ENCODE data around the gene RRP1. TPM values are rescaled to one million over a fixed set of nuclear protein-coding genes. Genes with fewer than 3 reads are reported as not detected.

RRP1 gene, protein sequence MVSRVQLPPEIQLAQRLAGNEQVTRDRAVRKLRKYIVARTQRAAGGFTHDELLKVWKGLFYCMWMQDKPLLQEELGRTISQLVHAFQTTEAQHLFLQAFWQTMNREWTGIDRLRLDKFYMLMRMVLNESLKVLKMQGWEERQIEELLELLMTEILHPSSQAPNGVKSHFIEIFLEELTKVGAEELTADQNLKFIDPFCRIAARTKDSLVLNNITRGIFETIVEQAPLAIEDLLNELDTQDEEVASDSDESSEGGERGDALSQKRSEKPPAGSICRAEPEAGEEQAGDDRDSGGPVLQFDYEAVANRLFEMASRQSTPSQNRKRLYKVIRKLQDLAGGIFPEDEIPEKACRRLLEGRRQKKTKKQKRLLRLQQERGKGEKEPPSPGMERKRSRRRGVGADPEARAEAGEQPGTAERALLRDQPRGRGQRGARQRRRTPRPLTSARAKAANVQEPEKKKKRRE
- 10 to 100 TPM in 1 of 3 donors, 1 to 10 TPM in 2; 8.7 to 19.1 (median 9.8) TPM for polyA plus RNA-seq

DNA sequence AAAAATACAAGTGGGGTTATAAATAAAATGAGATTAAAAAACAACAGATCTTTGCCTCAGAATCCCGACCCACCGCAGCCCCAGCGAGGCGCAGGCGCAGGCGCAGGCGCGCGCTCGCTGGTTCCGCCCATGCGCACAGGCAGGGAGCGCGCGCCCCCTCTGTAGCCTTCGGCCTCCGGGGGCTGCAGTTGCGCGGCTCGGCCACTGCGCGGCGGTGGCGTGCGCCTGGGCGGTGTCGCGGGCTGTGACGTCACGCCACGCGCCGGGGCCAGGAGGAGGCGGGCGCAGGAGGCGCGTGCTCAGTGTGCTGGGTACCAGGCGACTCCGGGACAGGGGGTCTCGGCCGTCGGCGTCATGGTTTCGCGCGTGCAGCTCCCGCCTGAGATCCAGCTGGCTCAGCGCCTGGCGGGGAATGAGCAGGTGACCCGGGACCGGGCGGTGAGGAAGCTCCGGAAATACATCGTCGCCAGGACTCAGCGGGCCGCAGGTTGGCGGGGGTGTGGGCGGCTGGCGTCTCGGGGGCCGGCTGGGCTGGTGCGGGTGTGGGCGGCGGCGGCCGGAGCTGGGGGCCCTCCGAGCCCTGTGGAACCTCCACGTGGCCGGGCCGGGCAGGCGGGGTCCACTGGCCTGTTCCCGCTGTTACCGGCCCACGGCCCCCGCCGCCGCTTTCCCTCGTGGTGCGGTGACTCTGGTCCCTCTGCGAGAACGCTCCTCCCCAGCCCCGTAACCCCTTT lies at the start of gene RRP1:
RRP1 (plus strand) TSS at position 302 of the 734 bp plus-strand sequence; CDS start at position 355, 53 bp downstream.
- H3K27ac ChIP-seq (ENCODE audit: low read depth, low read length) = no peak within 1 kb of the TSS
- 0 to 1% (median 0%) methylated on average over 61 to 83 of the region's 83 CpGs for WGBS, 3 donors

DNA sequence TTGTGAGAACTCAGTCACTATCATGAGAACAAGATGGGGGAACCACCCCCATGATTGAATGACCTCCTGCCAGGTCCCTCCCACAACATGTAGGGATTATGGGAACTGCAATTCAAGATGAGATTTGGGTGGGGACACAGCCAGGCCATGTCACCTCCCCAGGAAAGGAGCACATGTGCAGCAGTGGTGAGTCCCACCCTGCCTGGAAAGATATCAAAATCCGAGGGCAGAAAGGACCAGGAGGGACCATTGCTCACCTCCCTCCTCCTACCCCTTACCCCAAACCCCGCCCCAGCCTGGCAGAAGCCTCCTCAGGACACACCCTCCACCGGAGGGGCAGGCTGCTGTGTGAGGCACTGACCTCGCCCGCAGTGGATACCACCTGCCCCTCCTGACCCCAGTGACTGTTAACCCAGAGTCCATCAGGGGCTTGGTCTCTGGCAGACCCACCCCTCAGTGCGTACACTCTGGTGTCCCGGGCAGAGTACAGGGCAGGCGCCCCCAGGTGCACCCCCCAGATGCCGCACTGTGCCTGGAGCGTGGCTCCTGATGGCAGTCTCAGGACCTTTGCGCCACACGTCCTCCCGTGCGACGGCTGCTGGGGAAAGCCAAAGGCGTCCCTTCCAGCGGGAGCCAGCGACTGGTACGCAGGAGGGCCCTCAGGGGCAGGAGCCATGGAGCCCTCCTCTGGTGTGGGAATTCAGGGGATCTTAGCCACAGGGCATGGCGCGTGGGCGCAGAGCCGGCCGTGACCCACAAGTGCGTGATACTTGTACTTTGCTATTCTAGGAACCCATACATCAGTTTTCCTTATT lies 49.5 kb upstream of the RRP1 start:
- H3K27ac ChIP-seq (ENCODE audit: low read depth, low read length) = no peak overlapping the region
- WGBS, 3 donors = 89 to 93% (median 93%) methylated on average over 24 to 25 of the region's 25 CpGs

DNA sequence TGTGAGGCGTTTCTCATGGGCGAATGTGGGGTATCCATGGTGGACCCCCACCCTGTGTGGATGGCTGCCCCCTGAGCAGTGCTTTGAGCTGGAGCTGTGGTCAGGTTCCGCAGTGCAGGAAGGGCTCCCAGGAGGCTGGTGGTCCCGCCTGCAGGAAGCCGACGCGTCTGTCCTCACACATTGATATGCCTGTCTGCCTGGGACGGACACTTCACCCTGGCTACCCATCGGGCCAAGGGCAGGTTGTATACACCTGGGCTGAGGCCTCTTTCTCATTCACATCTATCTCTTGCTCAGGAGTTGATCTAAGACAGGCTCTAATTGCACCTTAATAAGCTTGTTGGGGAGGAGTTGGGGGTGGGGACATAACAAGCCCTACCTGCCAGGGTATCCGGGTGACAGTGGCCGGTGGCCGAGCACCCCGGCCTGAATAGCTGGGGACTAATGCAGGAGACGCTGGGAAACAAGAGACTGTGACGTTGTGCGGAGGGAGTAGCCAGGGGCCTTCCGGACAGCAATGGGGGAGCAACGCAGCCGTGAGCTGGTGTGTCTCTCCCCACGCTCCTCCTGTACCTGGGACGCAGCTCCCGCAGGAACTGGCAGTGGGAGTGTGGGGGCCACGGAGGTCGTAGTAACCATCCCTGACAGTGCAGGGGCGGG lies 48.8 kb upstream of the RRP1 start:
- no peak overlapping the region for H3K27ac ChIP-seq (ENCODE audit: low read depth, low read length)
- 38 to 61% (median 50%) methylated on average over 22 to 25 of the region's 25 CpGs for WGBS, 3 donors

DNA sequence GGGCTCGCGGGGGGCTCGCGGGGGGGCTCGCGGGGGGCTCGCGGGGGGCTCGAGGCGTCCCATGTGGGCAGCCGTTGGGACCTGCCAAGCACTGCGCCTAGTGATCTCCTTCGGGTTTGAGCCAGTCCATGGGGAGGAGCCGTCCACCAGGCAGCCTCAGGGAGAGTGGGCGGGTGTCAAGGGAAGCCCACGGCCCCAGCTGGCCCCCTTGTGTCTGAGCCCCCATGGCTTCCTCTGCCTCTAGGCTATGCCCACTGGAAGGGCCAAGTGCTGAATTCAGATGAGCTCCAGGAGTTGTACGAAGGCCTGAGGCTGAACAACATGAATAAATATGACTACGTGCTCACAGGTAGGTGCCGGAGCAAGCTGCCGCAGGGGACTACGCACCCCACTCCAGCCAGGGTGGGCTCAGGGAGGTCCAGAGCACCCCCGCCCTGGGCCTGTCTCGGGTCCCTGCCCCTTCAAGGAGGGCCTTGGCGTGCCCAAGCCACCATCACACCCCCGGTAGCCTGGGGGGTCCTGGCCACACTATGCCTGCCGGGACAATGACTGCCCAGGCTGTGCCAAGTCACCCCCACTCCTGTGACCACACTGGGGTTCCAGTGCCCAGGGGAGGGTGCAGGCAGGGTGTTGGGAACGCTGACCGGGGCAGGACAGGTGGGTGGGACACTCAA lies 47.8 kb upstream of the RRP1 start:
- WGBS, 3 donors = 83 to 89% (median 85%) methylated on average over 16 to 19 of the region's 28 CpGs
- H3K27ac ChIP-seq (ENCODE audit: low read depth, low read length) = no peak overlapping the region

DNA sequence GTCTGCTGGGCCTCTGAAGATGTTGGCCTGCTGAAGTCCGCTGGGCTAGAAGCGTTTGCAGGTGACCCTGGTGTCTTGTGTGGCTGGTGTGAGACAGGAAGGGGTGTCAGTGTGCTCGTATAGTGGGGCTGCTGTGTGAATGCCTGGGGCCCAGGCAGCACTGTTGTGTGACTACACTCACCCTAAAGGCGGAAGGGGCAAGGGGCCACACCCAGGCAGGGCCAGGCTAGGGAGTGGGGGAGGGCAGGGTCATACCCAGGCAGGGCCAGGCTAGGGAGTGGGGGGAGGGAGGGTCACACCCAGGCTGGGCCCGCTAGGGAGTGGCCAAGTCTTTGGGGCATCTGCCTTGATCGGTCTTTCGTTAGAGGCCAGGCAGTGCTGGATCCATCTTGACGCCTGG lies 45.4 kb upstream of the RRP1 start:
- WGBS, 3 donors = 94 to 99% (median 96%) methylated on average over 8 of the region's 8 CpGs
- no peak overlapping the region for H3K27ac ChIP-seq (ENCODE audit: low read depth, low read length)

DNA sequence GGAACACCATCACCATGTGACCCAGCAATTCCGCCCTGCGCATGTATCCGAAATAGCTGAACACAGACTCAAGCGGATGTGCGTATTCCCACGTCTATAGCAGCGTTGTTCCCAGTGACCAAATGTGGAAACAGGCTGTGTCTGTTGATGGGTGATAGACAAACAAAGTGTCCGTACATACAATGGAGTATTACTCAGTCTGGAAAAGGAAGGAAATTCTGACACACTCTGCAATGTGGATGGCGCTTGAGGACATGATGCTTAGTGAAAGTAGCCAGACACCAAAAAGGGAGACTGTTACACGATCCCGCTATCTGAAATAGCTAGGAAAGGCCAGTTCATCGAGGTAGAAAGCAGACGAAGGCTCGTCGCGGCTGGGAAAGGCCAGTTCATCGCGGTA lies 44.7 kb upstream of the RRP1 start:
- 95 to 98% (median 96%) methylated on average over 18 of the region's 18 CpGs for WGBS, 3 donors
- H3K27ac ChIP-seq (ENCODE audit: low read depth, low read length) = no peak overlapping the region

DNA sequence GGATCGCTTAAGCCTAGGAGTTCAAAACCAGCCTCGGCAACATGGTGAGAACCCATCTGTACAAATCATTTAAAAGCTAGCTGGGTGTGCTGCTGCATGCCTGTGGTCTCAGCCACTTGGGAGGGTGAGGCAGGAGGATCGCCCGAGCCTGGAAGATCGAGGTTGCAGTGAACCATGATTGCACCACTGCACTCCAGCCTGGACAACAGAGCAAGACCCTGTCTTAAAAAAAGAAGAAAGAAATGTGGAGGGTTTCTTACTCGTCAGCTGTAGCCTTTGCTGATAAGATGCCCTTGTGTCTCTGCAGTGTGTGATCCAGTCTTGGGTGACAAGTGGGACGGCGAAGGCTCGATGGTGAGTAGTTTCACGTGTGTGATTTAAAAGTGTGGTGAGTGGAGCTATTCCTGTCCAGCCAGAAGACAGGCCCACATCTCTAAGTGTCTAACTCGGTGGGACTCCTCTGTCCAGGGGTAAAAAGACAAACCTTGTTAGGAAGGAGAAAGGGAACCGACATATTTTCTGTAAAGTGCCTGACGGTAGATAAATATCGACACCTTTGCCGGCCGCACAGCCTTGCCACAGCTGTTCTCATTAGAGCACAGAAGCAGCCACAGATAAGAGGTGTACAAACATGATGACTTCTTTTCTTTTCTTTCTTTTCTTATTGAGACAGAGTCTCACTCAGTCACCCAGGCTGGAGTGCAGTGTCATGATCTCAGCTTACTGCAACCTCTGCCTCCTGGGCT lies 43.4 kb upstream of the RRP1 start:
- no peak overlapping the region for H3K27ac ChIP-seq (ENCODE audit: low read depth, low read length)
- WGBS, 3 donors = 91 to 94% (median 92%) methylated on average over 16 of the region's 16 CpGs

DNA sequence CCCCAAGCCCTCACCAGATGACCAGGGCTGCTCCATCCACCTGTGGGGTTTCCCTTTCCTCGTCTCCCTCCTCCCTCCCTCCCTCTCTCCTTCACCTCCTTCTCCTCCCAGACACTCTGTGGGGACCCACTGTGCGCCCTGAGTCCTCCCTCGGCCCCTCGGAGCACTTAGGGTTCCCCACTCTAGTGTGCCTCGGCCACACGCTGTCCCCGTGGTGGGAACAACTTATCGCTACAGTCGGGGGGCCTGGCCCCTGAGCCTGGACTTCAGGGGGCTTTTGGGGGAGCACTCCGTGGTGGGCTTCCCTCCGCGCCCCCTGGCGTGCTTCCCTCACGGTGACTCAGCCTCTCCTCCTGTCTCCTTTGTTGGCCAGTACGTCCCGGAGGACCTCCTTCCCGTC lies 40.8 kb upstream of the RRP1 start:
- WGBS, 3 donors = 94 to 95% (median 94%) methylated on average over 17 of the region's 17 CpGs

DNA sequence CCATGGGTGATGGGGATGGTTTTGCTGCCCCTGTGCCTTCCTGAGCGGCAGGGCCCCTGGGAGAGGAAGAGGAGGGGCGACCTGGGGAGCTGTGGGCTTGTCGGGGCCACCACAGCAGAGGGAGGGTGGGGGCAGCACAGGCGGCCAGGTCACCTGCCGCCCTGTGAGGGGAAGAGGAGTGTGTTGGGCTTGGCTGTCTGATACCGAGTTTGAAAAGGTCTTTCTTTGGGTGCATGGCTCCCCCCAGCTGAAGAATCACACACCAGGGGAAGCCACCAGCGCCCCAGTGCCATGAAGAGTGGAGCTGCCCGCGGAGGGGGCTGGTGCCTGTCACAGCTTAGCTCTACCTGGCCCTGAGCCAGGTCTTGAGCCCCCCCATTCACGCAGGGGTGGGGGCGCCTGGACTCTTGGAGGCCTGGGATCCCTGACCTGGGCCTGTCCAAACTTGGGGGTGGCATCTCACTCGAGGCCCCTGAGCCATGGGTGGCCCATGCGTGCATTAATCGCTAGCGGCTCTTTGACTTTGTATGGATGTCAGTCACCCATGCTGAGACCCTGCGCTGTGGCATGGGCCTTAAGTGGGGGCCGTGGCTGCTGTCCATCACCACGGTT lies 39.6 kb upstream of the RRP1 start:
- H3K27ac ChIP-seq (ENCODE audit: low read depth, low read length) = no peak overlapping the region
- 83 to 89% (median 88%) methylated on average over 18 of the region's 18 CpGs for WGBS, 3 donors

More for the DNA sequence above, 40.8 kb upstream of the RRP1 start:
- no peak overlapping the region for H3K27ac ChIP-seq (ENCODE audit: low read depth, low read length)

DNA sequence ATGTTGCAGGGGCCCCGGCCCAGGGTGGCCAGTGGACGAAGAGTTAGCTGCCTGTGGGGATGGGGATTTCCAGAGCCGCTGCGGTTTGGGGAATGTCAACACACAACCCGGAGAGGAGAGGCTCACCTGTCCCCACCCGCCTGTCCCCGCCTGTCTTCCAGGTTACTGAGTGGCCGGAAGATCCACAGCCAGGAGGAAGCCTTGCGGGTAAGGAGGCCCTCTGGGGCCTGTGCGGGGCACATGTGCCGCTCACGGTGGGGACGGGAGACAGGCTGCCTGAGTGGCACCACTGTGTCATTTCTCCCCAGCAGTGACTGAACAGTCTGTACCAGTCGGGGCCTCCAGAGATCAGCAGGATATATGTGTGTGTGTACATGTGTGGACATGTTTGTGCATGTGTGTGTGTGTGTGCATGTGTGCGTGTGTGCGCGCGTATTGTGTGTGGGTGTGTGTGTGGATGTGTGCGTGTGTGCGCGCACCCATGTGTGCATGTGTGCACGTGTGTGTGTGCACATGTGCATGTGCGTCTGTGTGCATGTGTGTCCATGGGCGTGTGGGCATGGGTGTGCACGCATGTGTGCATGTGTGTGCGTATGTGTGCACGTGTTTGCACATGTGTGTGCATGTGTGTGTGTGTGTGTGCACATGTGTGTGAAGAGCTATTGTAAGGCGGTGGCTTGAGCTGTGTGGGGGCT lies 38.9 kb upstream of the RRP1 start:
- H3K27ac ChIP-seq (ENCODE audit: low read depth, low read length) = no peak overlapping the region
- WGBS, 3 donors = 84 to 96% (median 92%) methylated on average over 26 to 28 of the region's 28 CpGs

DNA sequence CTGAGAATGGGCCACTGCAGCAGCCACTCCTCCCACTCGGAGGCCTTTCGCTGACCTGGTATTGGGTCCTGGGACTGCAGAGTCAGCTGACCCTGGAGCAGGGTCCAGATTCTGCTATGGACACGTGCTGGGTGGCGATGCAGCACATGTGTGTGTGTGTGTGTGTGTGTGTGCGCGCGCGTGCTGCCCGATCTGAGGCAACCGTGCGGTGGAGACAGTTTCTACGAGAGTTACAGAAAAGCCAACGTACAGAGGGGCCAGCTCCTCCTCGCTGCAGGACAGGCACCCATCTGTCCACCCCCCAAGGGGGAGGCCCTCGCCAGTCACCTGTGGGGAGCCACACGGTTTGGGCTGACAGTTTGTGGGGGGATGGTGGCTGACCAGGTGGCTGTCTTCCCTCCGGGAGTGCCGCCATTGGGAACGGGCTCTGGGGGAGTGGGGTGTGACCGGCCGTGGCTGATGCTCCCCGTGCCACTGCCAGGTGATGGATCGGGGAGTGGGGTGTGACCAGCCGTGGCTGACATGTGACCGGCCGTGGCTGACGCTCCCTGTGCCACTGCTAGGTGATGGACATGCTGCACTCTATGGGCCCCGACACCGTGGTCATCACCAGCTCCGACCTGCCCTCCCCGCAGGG lies 37.3 kb upstream of the RRP1 start:
- 92 to 93% (median 93%) methylated on average over 31 of the region's 31 CpGs for WGBS, 3 donors
- no peak overlapping the region for H3K27ac ChIP-seq (ENCODE audit: low read depth, low read length)

DNA sequence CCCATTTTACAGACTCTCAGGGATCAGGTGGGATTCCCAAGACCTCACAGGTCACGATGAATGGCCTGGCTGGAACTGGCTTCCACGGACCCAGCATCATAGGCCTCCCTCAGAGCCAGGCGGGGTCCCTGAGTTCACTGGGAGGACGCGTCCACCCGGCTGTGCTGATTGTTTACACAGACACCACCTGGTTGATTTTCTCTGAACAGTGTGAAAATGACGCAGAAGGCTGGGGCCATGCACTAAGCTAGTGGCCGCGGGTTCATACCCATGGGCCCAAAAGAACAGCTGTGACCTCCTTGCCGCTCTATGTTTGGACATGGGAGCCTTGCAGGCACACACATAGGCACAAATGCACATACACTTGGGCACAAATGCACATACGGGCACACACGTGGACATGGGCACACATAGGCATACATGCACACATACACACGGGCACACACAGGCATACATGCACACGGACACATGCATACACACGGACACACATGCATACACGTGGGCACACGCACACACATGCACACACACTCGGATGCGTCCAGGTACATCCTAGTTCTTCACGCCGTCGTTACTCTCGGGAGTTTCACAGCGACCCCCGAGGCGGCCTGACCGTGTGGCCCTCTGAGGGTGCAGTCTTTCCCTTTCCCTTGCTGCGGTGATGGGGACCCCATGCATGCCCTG lies 36.5 kb upstream of the RRP1 start:
- 89 to 93% (median 91%) methylated on average over 28 of the region's 28 CpGs for WGBS, 3 donors
- H3K27ac ChIP-seq (ENCODE audit: low read depth, low read length) = no peak overlapping the region

DNA sequence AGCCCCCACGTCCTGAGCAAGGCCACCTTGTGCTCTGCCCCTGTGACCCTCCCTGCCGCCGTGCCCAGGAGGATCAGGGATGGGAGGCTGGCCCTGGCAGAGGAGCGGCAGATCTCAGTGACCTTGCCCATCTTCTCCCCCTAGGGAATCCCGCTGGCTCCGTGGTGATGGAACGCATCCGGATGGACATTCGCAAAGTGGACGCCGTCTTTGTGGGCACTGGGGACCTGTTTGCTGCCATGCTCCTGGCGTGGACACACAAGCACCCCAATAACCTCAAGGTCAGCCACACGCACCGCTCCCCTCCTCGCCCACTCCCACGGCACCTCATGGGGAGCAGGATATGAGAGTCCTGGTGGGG lies 36.0 kb upstream of the RRP1 start:
- no peak overlapping the region for H3K27ac ChIP-seq (ENCODE audit: low read depth, low read length)
- 89 to 96% (median 91%) methylated on average over 16 of the region's 16 CpGs for WGBS, 3 donors

DNA sequence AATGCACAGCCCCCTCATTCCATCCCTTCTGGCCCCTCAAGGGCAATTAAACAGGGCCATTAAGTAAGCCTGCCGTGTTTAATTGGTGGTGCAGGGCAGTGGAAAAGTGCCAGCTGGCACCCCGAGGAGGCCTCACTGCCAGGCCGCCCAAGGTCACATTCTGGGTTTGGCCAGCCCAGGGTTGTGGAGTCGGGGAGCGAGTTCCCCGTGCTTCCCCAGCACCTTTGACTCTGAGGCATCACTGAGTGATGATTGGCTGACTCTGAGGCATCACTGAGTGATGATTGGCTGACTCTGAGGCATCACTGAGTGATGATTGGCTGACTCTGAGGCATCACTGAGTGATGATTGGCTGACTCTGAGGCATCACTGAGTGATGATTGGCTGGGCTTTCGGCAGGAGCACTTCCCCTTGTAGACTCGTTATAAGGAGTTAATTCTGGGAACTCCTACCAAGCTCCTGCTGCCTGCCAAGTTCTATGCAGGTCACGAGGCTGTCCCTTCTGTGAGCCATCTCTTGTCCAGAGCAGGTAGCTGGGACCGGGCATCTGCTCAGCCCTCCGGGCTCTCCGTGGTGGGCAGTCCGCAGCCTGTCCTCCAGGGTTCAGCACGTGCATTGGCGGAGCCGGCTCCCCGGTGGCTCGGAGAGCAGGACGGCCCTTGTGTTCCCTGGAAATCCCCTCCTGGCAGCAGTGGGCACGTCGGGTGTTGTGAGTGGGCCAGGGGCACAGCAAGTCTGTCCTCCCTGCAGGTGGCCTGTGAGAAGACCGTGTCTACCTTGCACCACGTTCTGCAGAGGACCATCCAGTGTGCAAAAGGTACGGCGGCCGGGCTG lies 34.2 kb upstream of the RRP1 start:
- 78 to 89% (median 89%) methylated on average over 26 of the region's 26 CpGs for WGBS, 3 donors
- no peak overlapping the region for H3K27ac ChIP-seq (ENCODE audit: low read depth, low read length)

Data from adipose tissue (tissue), 3 donors.